ENCODE measurements around the gene DKKL1. TPM values are rescaled to one million over a fixed set of nuclear protein-coding genes. Genes with fewer than 3 reads are reported as not detected.

The DKKL1 gene
- total RNA-seq, 1 experiment from 2014 or later, result 2.4 TPM

GRCh38 chr19:49355909-49356353 lies 7.7 kb upstream of the DKKL1 start (continued):
- TF ChIP-seq ETV6 (CRISPR knock-in tag; IDR thresholded peaks at IDR 0.05) (no peak), ZNF396 (CRISPR knock-in tag; IDR thresholded peaks at IDR 0.05; ENCODE audit: borderline replicate concordance) (no peak)

GRCh38 chr19:49356382-49356781 lies 7.3 kb upstream of the DKKL1 start:
- no peak for TF ChIP-seq ZNF232 (CRISPR knock-in tag; IDR thresholded peaks at IDR 0.05)
- TF ChIP-seq, protein P1, sequence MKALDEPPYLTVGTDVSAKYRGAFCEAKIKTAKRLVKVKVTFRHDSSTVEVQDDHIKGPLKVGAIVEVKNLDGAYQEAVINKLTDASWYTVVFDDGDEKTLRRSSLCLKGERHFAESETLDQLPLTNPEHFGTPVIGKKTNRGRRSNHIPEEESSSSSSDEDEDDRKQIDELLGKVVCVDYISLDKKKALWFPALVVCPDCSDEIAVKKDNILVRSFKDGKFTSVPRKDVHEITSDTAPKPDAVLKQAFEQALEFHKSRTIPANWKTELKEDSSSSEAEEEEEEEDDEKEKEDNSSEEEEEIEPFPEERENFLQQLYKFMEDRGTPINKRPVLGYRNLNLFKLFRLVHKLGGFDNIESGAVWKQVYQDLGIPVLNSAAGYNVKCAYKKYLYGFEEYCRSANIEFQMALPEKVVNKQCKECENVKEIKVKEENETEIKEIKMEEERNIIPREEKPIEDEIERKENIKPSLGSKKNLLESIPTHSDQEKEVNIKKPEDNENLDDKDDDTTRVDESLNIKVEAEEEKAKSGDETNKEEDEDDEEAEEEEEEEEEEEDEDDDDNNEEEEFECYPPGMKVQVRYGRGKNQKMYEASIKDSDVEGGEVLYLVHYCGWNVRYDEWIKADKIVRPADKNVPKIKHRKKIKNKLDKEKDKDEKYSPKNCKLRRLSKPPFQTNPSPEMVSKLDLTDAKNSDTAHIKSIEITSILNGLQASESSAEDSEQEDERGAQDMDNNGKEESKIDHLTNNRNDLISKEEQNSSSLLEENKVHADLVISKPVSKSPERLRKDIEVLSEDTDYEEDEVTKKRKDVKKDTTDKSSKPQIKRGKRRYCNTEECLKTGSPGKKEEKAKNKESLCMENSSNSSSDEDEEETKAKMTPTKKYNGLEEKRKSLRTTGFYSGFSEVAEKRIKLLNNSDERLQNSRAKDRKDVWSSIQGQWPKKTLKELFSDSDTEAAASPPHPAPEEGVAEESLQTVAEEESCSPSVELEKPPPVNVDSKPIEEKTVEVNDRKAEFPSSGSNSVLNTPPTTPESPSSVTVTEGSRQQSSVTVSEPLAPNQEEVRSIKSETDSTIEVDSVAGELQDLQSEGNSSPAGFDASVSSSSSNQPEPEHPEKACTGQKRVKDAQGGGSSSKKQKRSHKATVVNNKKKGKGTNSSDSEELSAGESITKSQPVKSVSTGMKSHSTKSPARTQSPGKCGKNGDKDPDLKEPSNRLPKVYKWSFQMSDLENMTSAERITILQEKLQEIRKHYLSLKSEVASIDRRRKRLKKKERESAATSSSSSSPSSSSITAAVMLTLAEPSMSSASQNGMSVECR (CRISPR knock-in tag; IDR thresholded peaks at IDR 0.05; ENCODE audit: borderline replicate concordance), result no peak
- no peak for TF ChIP-seq ATF1 (CRISPR knock-in tag; IDR thresholded peaks at IDR 0.05)
- TF ChIP-seq RELA (CRISPR knock-in tag; IDR thresholded peaks at IDR 0.05; ENCODE audit: borderline replicate concordance), result no peak
- TF ChIP-seq ATF3 (CRISPR knock-in tag; conservative IDR thresholded peaks at IDR 0.05), result no peak
- no peak for TF ChIP-seq SMAD3 (CRISPR knock-in tag; IDR thresholded peaks at IDR 0.05; ENCODE audit: borderline replicate concordance)
- no peak for TF ChIP-seq NR1H2 (CRISPR knock-in tag; IDR thresholded peaks at IDR 0.05)
- TF ChIP-seq, protein P2, sequence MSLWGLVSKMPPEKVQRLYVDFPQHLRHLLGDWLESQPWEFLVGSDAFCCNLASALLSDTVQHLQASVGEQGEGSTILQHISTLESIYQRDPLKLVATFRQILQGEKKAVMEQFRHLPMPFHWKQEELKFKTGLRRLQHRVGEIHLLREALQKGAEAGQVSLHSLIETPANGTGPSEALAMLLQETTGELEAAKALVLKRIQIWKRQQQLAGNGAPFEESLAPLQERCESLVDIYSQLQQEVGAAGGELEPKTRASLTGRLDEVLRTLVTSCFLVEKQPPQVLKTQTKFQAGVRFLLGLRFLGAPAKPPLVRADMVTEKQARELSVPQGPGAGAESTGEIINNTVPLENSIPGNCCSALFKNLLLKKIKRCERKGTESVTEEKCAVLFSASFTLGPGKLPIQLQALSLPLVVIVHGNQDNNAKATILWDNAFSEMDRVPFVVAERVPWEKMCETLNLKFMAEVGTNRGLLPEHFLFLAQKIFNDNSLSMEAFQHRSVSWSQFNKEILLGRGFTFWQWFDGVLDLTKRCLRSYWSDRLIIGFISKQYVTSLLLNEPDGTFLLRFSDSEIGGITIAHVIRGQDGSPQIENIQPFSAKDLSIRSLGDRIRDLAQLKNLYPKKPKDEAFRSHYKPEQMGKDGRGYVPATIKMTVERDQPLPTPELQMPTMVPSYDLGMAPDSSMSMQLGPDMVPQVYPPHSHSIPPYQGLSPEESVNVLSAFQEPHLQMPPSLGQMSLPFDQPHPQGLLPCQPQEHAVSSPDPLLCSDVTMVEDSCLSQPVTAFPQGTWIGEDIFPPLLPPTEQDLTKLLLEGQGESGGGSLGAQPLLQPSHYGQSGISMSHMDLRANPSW (CRISPR knock-in tag; conservative IDR thresholded peaks at IDR 0.05; ENCODE audit: low read depth), result no peak
- no peak for TF ChIP-seq ZNF671 (CRISPR knock-in tag; IDR thresholded peaks at IDR 0.05)
- TF ChIP-seq, protein P3, sequence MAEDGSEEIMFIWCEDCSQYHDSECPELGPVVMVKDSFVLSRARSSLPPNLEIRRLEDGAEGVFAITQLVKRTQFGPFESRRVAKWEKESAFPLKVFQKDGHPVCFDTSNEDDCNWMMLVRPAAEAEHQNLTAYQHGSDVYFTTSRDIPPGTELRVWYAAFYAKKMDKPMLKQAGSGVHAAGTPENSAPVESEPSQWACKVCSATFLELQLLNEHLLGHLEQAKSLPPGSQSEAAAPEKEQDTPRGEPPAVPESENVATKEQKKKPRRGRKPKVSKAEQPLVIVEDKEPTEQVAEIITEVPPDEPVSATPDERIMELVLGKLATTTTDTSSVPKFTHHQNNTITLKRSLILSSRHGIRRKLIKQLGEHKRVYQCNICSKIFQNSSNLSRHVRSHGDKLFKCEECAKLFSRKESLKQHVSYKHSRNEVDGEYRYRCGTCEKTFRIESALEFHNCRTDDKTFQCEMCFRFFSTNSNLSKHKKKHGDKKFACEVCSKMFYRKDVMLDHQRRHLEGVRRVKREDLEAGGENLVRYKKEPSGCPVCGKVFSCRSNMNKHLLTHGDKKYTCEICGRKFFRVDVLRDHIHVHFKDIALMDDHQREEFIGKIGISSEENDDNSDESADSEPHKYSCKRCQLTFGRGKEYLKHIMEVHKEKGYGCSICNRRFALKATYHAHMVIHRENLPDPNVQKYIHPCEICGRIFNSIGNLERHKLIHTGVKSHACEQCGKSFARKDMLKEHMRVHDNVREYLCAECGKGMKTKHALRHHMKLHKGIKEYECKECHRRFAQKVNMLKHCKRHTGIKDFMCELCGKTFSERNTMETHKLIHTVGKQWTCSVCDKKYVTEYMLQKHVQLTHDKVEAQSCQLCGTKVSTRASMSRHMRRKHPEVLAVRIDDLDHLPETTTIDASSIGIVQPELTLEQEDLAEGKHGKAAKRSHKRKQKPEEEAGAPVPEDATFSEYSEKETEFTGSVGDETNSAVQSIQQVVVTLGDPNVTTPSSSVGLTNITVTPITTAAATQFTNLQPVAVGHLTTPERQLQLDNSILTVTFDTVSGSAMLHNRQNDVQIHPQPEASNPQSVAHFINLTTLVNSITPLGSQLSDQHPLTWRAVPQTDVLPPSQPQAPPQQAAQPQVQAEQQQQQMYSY (CRISPR knock-in tag; IDR thresholded peaks at IDR 0.05), result no peak
- TF ChIP-seq ZBTB21 (CRISPR knock-in tag; IDR thresholded peaks at IDR 0.05; ENCODE audit: borderline replicate concordance), result no peak
- TF ChIP-seq ZNF121 (CRISPR knock-in tag; IDR thresholded peaks at IDR 0.05), result no peak
- no peak for TF ChIP-seq ZNF396 (CRISPR knock-in tag; IDR thresholded peaks at IDR 0.05; ENCODE audit: borderline replicate concordance)
- ChIA-PET POLR2A (interaction anchor here (0.5 kb wide), 1 partner anchor 32 kb away, joined by 3 read pairs; the partner anchor contains the start of gene KASH5), CTCF (no interaction called here)
- DNase-seq (ENCODE audit: low spot score) (no peak), ATAC-seq (no peak)
- no peaks in the 10 kb centered on the region for H3K27me3 Mint-ChIP-seq (ENCODE audit: low read depth)
- no peak overlapping the region for H3K4me3 Mint-ChIP-seq
- no peak overlapping the region for H3K27ac Mint-ChIP-seq
- no peaks in the 10 kb centered on the region for H3K9me3 Mint-ChIP-seq
- H3K36me3 Mint-ChIP-seq, result peaks cover 63% of the 10 kb centered on the region
- H3K4me1 Mint-ChIP-seq, result peaks cover 10% of the 10 kb centered on the region
